Keratinocyte (primary cell): ENCODE data around the gene TRMT112. TPM values are rescaled to one million over a fixed set of nuclear protein-coding genes. Genes with fewer than 3 reads are reported as not detected.

Experiments used
- DNase-seq: peaks from one replicate; pipeline ENCODE4 v3.0.0-alpha.2; 2011; ENCODE audit warnings: low read depth, missing footprints, low spot score
- FAIRE-seq: peaks from 2 replicates; lab custom pipeline; 2011; peaks lifted over from hg19 to GRCh38; lab: Jason Lieb, UNC
- H2AFZ ChIP-seq: 2 replicates; pipeline ENCODE4 v1.6.0; 2012; ENCODE audit warnings: low read length, control low read depth, inconsistent platforms; ENCODE audit not compliant: control insufficient read depth
- H3K27ac ChIP-seq: 2 replicates; pipeline ENCODE4 v1.5.1; 2011; ENCODE audit warnings: low read length; ENCODE audit not compliant: control insufficient read depth, insufficient read depth
- H3K27me3 ChIP-seq: 3 replicates; pipeline ENCODE4 v1.6.0; 2011; ENCODE audit warnings: low read length; ENCODE audit not compliant: control insufficient read depth, insufficient read depth; ENCODE audit errors: extremely low read depth
- H3K36me3 ChIP-seq, 2 experiments: 2 replicates in 1 of 2; 3 replicates in 1 of 2; pipeline ENCODE4 v1.5.1; 2011; ENCODE audit warnings: low read length in 2 of 2, mild to moderate bottlenecking in 1 of 2; ENCODE audit not compliant: control insufficient read depth in 2 of 2, insufficient read depth in 2 of 2; ENCODE audit errors: extremely low read depth in 1 of 2
- H3K4me1 ChIP-seq: 3 replicates; pipeline ENCODE4 v1.5.1; 2011; ENCODE audit warnings: low read length; ENCODE audit not compliant: control insufficient read depth, insufficient read depth; ENCODE audit errors: extremely low read depth
- H3K4me2 ChIP-seq: 3 replicates; pipeline ENCODE4 v1.6.0; 2011; ENCODE audit warnings: low read depth, low read length; ENCODE audit not compliant: control insufficient read depth, insufficient read depth; ENCODE audit errors: extremely low read depth
- H3K4me3 ChIP-seq, 3 experiments: fragments of 200-600 bp in 1 of 3; sonication (generic) in 1 of 3; 2 replicates in 2 of 3; 3 replicates in 1 of 3; pipeline ENCODE4 v1.5.1; 2011 to 2016; ENCODE audit warnings: low read length in 3 of 3, mild to moderate bottlenecking in 3 of 3, control low read depth in 2 of 3, inconsistent platforms in 1 of 3, low read depth in 1 of 3, mixed read lengths in 1 of 3, mixed run types in 1 of 3, moderate library complexity in 1 of 3; ENCODE audit not compliant: control insufficient read depth in 2 of 3, insufficient read depth in 2 of 3; ENCODE audit errors: extremely low read depth in 1 of 3
- H3K79me2 ChIP-seq: 2 replicates; pipeline ENCODE4 v1.6.0; 2012; ENCODE audit warnings: low read length; ENCODE audit not compliant: control insufficient read depth, insufficient read depth
- H3K9ac ChIP-seq: 3 replicates; pipeline ENCODE4 v1.6.0; 2011; ENCODE audit warnings: low read length; ENCODE audit not compliant: control insufficient read depth, insufficient read depth; ENCODE audit errors: extremely low read depth
- H3K9me1 ChIP-seq: 3 replicates; pipeline ENCODE4 v1.6.0; 2011; ENCODE audit warnings: low read length; ENCODE audit not compliant: control insufficient read depth, insufficient read depth; ENCODE audit errors: extremely low read depth
- H3K9me3 ChIP-seq: 2 replicates; pipeline ENCODE4 v1.5.1; 2012; ENCODE audit warnings: low read depth, low read length; ENCODE audit not compliant: control insufficient read depth
- H4K20me1 ChIP-seq: 3 replicates; pipeline ENCODE4 v1.6.0; 2011; ENCODE audit warnings: low read length; ENCODE audit not compliant: control insufficient read depth, insufficient read depth; ENCODE audit errors: extremely low read depth
- CTCF ChIP-seq, 3 experiments: IDR thresholded peaks in 1 of 3; conservative IDR thresholded peaks in 1 of 3; optimal IDR thresholded peaks in 1 of 3; 2 replicates in 2 of 3; 3 replicates in 1 of 3; pipeline versions ENCODE3 to v1.5.1; 2011; ENCODE audit warnings: low read length in 3 of 3, mild to moderate bottlenecking in 3 of 3, moderate library complexity in 2 of 3, control low read depth in 1 of 3, inconsistent platforms in 1 of 3; ENCODE audit not compliant: insufficient read depth in 2 of 3; ENCODE audit errors: extremely low read depth in 1 of 3
- EZH2 ChIP-seq: IDR thresholded peaks from one replicate; pipeline ENCODE4 v1.6.1; 2012; ENCODE audit warnings: inconsistent platforms, mild to moderate bottlenecking, low read length, moderate library complexity
- dilution Hi-C: fragments of 300-500 bp; cut with MboI; formaldehyde crosslinking; loops from one replicate; pipeline ENCODE4 v1.7.0; 2020; ENCODE audit warnings: low sequenced_read_pairs; ENCODE audit not compliant: extremely low pct_ligation_motif_present
- polyA plus RNA-seq, 5 experiments: library from polyadenylated mRNA; depleted of rRNA in 3 of 5; stranded (reverse) in 3 of 5; stranded (forward) in 1 of 5; unstranded in 1 of 5; fragments of >200 nt; gene quantifications; 1 replicate in 1 of 5; 2 replicates in 3 of 5; 3 replicates in 1 of 5; pipeline versions ENCODE4 v1.2.1 to v1.2.3, GENCODE V29; 2011 to 2012; ENCODE audit warnings: missing spikeins in 2 of 5, low read depth in 1 of 5, low replicate concordance in 1 of 5

Gene TRMT112
- polyA plus RNA-seq, 1 donor (not counting 4 experiments of a cell fraction or from before 2014, with no cell fraction given), result 408 TPM

GRCh38 chr11:64344787-64345186, 27.4 kb upstream of the TRMT112 start:
- H4K20me1 ChIP-seq, result no peaks in the 10 kb centered on the region
- no peak for TF ChIP-seq EZH2
- TF ChIP-seq CTCF (optimal IDR thresholded peaks at IDR 0.05 in 1 of 3, IDR thresholded peaks at IDR 0.05 in 1 of 3, conservative IDR thresholded peaks at IDR 0.05 in 1 of 3; ENCODE audit: extremely low read depth in 1 of 3, insufficient read depth in 2 of 3, low read length in 3 of 3), result no peak
- no peak overlapping the region for H3K9ac ChIP-seq
- no peaks in the 10 kb centered on the region for H3K9me3 ChIP-seq
- H3K4me1 ChIP-seq, result peaks cover 33% of the 10 kb centered on the region
- H3K27ac ChIP-seq, result no peak overlapping the region
- DNase-seq, result no peak
- H3K36me3 ChIP-seq, result no peaks in the 10 kb centered on the region
- dilution Hi-C loops, result no loop called here
- H3K27me3 ChIP-seq, result no peaks in the 10 kb centered on the region
- H3K4me2 ChIP-seq, result no peak overlapping the region
- H3K9me1 ChIP-seq, result no peaks in the 10 kb centered on the region
- no peak for FAIRE-seq
- no peaks in the 10 kb centered on the region for H3K79me2 ChIP-seq
- no peak overlapping the region for H2AFZ ChIP-seq
- H3K4me3 ChIP-seq, result no peak overlapping the region

- Histone ChIP-seq H3K4me3 (no peak overlapping the region), H3K27me3 (no peaks in the 10 kb centered on the region), H4K20me1 (no peaks in the 10 kb centered on the region), H3K9me1 (no peaks in the 10 kb centered on the region), H3K36me3 (no peaks in the 10 kb centered on the region), H3K9me3 (no peaks in the 10 kb centered on the region), H3K79me2 (no peaks in the 10 kb centered on the region), H3K4me1 (peaks cover 30% of the 10 kb centered on the region), H3K4me2 (no peak overlapping the region), H3K9ac (no peak overlapping the region), H2AFZ (no peak overlapping the region), H3K27ac (no peak overlapping the region)
- FAIRE-seq (no peak), DNase-seq (no peak)
- dilution Hi-C loops, result no loop called here
- TF ChIP-seq CTCF (optimal IDR thresholded peaks at IDR 0.05 in 1 of 3, IDR thresholded peaks at IDR 0.05 in 1 of 3, conservative IDR thresholded peaks at IDR 0.05 in 1 of 3; ENCODE audit: extremely low read depth in 1 of 3, insufficient read depth in 2 of 3, low read length in 3 of 3), result peak; percentile 35 to 74 (median 63)
- TF ChIP-seq EZH2, result no peak
Measured at GRCh38 chr11:64343767-64344559, 26.6 kb upstream of the TRMT112 start.
